Subcutaneous adipose tissue (tissue), 4 donors: ENCODE results near the gene RGS6. TPM values are rescaled to one million over a fixed set of nuclear protein-coding genes. Genes with fewer than 3 reads are reported as not detected.

Experiments used
- CTCF ChIP-seq: fragments of 450-650 bp; IDR thresholded peaks from one replicate; pipeline ENCODE4 v1.5.1; 2016; ENCODE audit warnings: low read depth, mild to moderate bottlenecking, control low read depth, antibody characterized with exemption, moderate library complexity
- total RNA-seq, 4 donors: library from RNA; depleted of rRNA; stranded (reverse); fragments of >200 nt; gene quantifications; one replicate each; pipeline ENCODE4 v1.1.0, GENCODE V29; 2016

RGS6 gene
- total RNA-seq, 4 donors from 2014 or later, result 4.4 to 32.0 (median 11.4) TPM

DNA sequence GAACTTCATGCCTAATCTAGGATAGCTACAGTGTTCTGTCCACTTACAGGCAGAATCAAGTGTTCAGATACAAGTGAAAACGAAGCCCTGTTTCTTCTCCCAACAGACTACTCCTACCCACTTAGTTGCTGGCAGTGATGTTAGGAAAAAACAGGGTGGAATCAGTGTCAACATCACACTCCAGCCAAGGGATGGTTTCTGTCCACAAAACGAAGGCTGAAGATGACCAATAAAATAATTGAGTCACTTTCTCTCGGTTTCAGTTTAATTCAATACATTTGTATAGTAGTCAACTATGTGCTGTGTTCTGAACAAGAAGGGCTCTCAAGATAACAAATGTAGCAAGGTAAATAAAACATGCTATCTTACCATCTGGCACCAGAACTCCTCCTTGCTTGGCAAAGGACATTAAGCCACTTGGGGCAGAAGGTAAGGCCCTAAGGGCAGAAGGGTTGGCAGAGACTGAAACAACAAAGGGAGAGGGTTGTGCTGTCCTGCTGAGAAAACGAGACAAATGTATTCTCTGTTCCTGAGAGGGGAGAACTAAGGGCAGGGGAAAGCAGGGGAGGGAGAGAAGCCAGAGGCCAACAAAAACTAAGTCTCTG, 568.1 kb downstream of the RGS6 start:
- TF ChIP-seq CTCF, result no peak

DNA sequence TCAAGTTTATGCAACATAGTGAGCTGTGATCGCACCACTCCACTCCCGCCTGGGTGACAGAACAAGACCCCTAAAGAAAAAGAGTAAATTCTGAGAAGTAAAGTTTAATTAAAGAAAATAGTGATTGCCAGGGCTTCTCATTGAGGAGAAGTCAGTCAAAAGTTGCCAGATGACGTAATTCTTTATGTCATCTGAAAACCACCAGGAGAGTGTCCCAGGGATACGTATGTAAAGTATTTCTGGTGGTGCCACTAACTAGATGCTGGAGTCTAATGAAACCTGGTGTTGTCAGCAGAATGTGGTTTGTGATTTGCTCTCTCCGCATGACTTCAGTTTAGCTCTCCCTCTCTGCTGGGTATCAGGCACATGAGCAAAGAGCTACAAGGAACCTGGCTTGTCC, 569.2 kb downstream of the RGS6 start:
- no peak for TF ChIP-seq CTCF

DNA sequence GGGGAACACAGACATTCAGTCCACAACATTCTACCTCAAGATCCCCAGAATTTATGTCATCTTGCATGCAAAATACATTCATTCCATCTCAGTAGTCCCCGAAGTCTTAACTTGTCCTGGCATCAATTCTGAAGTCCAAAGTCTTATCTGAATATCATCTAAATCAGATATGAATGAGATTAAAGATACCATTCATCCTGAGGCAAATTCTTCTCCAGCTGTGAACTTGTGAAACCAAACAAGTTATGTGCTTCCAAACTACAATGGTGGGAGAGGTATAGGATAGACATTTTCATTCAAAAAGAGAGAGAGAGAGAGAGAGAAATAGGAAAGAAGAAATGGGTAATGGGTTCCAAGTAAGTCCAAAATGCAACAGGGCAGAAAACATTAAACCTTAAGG, 571.0 kb downstream of the RGS6 start:
- TF ChIP-seq CTCF, result no peak

- no peak for TF ChIP-seq CTCF
Observed at GRCh38 chr14:72503696-72504368, 571.6 kb downstream of the RGS6 start.

GRCh38 chr14:72510566-72510965, 578.3 kb downstream of the RGS6 start:
- TF ChIP-seq CTCF, result no peak

DNA sequence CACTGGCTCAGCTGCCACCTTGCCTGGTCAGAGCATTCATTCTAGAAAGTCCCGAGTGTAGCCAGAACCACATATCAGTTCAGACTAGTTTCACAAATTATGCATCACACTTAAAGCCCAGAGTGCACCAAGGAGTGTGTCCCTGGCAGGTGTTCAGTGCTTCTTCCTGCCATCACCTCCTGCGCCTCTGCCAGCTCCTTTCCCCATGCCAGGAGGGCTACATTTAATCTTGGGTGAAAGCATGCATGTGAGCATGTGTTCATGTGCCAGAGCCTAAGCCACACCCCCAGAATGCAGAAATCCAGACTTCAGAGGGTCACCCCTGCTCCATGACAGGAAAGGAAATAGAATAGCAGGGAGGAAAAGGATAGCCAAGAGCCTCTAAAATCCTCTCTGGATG, 580.1 kb downstream of the RGS6 start:
- no peak for TF ChIP-seq CTCF

- no peak for TF ChIP-seq CTCF
Observed at GRCh38 chr14:72512925-72513324, 580.7 kb downstream of the RGS6 start.
